ENCODE results near the gene CALHM2.
"Not testable (repeated sequence)": the region's sequence is repeated elsewhere in the genome, so short reads cannot be mapped to it uniquely, and the experiment has no call there.

Gene CALHM2

GRCh38 chr10:103428989-103429643 lies 23.1 kb downstream of the CALHM2 start:
- no peak for DNase-seq (ENCODE audit: low read depth)
- H3K4me3 ChIP-seq (ENCODE audit: low read depth, low read length), result no peak overlapping the region

- H3K4me3 ChIP-seq (ENCODE audit: low read depth, low read length), result no peak overlapping the region
- DNase-seq (ENCODE audit: low read depth), result no peak
These were observed 24.3 kb downstream of the CALHM2 start for GRCh38 chr10:103427866-103428265.

- no peak overlapping the region for H3K4me3 ChIP-seq (ENCODE audit: low read depth, low read length)
- no peak for DNase-seq (ENCODE audit: low read depth)
These were observed 28.4 kb downstream of the CALHM2 start for GRCh38 chr10:103423748-103424147.

DNA sequence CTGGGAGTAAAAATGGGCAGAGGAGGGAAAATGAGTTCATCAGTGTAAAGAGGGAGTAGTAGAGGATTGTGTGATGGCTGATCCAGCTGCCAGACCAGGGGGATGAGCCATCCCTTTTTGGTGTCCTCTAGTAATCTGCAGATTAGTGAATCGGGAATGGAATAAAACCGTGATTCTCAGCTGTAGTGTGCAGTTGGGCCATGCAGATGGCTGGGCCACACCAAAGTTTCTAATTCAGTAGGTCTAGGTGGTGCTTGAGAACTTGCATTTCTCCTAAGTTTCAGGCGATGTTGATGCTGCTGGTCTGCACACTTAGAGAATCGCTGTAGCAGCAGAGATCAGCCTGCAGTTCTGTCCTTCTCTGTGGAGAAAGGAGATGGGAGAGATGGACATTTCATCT lies 33.1 kb downstream of the CALHM2 start:
- no peak for DNase-seq (ENCODE audit: low read depth)
- no peak overlapping the region for H3K4me3 ChIP-seq (ENCODE audit: low read depth, low read length)

DNA sequence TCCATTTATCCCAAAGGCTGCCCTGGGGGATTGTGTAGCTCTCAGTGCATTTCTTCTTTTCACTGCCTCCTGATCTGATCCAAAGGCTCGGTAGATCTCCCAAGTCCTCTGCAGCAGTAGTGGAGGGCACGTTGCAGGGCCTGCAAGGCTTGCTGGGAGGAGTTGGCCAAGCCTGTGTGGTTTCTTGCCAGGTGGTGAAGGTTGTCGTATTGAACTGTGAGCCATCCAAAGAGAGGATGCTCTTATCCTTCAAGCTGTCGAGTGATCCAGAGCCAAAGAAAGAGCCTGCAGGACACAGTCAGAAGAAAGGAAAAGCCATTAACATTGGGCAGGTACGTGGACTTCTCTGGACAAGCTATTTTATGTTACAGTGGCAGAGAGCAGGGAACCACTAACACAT lies 34.6 kb downstream of the CALHM2 start:
- no peak for DNase-seq (ENCODE audit: low read depth)

GRCh38 chr10:103417148-103417469 lies 35.1 kb downstream of the CALHM2 start:
- H3K4me3 ChIP-seq (ENCODE audit: low read depth, low read length); DNase-seq (ENCODE audit: low read depth): not testable (repeated sequence)

More for the DNA sequence above, 34.6 kb downstream of the CALHM2 start:
- H3K4me3 ChIP-seq (ENCODE audit: low read depth, low read length), result no peak overlapping the region

GRCh38 chr10:103416436-103417147 lies 35.6 kb downstream of the CALHM2 start:
- peak; percentile 11 for DNase-seq (ENCODE audit: low read depth)
- H3K4me3 ChIP-seq (ENCODE audit: low read depth, low read length), result no peak overlapping the region

DNA sequence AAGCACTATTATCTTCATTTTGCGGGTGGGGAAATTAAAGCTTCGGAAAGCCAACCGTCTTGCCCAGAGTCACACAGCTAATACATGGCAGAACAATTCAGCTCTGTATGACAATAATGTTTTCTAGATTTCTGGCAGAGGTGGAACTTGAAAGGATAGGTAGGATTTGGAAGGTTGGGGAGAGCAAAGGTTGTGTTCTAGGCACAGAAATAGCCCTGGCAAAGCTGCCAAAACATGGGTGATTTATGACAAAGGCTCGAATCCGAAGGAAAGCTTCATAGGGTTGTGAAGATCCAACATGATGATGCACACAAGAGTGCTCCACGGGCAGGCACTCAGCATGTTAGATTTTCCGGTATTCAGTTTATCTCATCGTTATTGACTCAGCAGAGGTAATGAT lies 36.6 kb downstream of the CALHM2 start:
- no peak overlapping the region for H3K4me3 ChIP-seq (ENCODE audit: low read depth, low read length)
- no peak for DNase-seq (ENCODE audit: low read depth)

- no peak overlapping the region for H3K4me3 ChIP-seq (ENCODE audit: low read depth, low read length)
- no peak for DNase-seq (ENCODE audit: low read depth)
These were observed 38.6 kb downstream of the CALHM2 start for GRCh38 chr10:103413564-103413963.

DNA sequence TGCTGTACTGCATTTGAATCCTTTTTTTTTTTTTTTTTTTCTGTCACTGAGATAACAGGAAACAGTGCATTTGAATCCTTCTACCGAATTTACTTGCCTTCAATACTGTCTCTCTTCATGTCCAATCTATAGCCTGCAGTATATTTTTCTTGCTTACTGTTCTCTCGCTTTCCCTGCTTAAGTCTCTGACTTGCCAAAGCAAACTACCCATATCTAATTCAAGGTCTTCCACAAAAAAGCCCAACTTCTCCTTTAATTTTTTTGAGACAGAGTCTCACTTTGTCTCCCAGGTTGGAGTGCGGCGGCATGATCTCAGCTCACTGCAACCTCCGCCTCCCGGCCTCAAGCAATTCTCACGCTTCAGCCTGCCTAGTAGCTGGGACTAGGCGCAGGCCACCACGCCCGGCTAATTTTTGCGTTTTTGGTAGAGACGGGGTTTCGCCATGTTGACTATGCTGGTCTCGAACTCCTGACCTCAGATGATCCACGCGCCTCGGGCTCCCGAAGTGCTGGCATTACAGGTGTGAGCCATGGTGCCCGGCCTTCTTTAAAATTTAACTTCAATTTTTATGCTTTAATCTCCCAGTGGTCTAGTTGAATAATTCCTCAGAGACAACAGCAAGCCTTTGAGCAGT lies 54.9 kb downstream of the CALHM2 start:
- DNase-seq (ENCODE audit: low read depth), result no peak
- H3K4me3 ChIP-seq (ENCODE audit: low read depth, low read length), result peak overlapping the region; percentile 89

GRCh38 chr10:103396789-103397087 lies 55.4 kb downstream of the CALHM2 start:
- H3K4me3 ChIP-seq (ENCODE audit: low read depth, low read length), result peak overlapping the region; percentile 89
- no peak for DNase-seq (ENCODE audit: low read depth)

Data from skeletal muscle cell (primary cell).